B cell (primary cell): Measurements from ENCODE around the gene CDC42BPA. TPM values are rescaled to one million over a fixed set of nuclear protein-coding genes. Genes with fewer than 3 reads are reported as not detected.

ENCODE experiments used
- ATAC-seq: fragments of 200-7000 bp; cut with Tn5 transposase; one replicate; pipeline ENCODE4 v1.10.0; 2021; ENCODE audit warnings: low read depth, mild to moderate bottlenecking, moderate number of reproducible peaks, moderate library complexity
- CTCF ChIA-PET: fragments of 350-600 bp; sonication (Branson Sonifier 250); formaldehyde crosslinking; loops from one replicate; lab custom pipeline; 2021; ENCODE audit warnings: antibody characterized with exemption, inconsistent platforms; lab: Charles Lee
- POLR2A ChIA-PET: fragments of 350-600 bp; sonication (Branson Sonifier 250); formaldehyde crosslinking; loops from one replicate; lab custom pipeline; 2021; ENCODE audit warnings: antibody characterized with exemption; lab: Charles Lee
- DNase-seq: peaks from one replicate; pipeline ENCODE4 v3.0.0; 2013
- H2AFZ ChIP-seq: 2 replicates; pipeline ENCODE4 v1.6.1; 2012; ENCODE audit warnings: mild to moderate bottlenecking, low read depth, low read length; ENCODE audit not compliant: insufficient read depth, poor library complexity, severe bottlenecking
- H3K27ac ChIP-seq, 2 donors: 1 replicate in 1 of 2; 2 replicates in 1 of 2; pipeline ENCODE4 v1.5.1; 2012 to 2013; ENCODE audit warnings: low read length in 2 of 2, mild to moderate bottlenecking in 2 of 2, moderate library complexity in 1 of 2
- H3K27me3 ChIP-seq, 4 experiments: fragments of 200-600 bp in 1 of 4; sonication (generic) in 1 of 4; replicated peaks in 1 of 4; 1 replicate in 2 of 4; 2 replicates in 2 of 4; pipeline versions ENCODE4 v1.6.1 to v1.7.0; 2013 to 2016; ENCODE audit warnings: low read length in 3 of 4, mild to moderate bottlenecking in 2 of 4, mixed read lengths in 1 of 4, moderate library complexity in 1 of 4; ENCODE audit not compliant: insufficient read depth in 4 of 4, control insufficient read depth in 3 of 4; ENCODE audit errors: control extremely low read depth in 1 of 4
- H3K36me3 ChIP-seq, 2 experiments: replicated peaks in 1 of 2; 1 replicate in 1 of 2; 2 replicates in 1 of 2; pipeline versions ENCODE4 v1.6.1 to v1.7.1; 2013; ENCODE audit warnings: low read length in 1 of 2; ENCODE audit not compliant: insufficient read depth in 2 of 2, control insufficient read depth in 1 of 2; ENCODE audit errors: control extremely low read depth in 1 of 2, extremely low read depth in 1 of 2
- H3K4me1 ChIP-seq, 2 donors: fragments of 200-600 bp in 1 of 2; sonication (generic) in 1 of 2; 1 replicate in 1 of 2; 2 replicates in 1 of 2; pipeline versions ENCODE4 v1.5.1 to v1.6.1; 2013 to 2017; ENCODE audit warnings: low read length in 2 of 2; ENCODE audit not compliant: control insufficient read depth in 2 of 2, insufficient read depth in 2 of 2
- H3K4me2 ChIP-seq: replicated peaks from 2 replicates; pipeline ENCODE3; 2012; ENCODE audit warnings: mild to moderate bottlenecking, low read depth, low read length; ENCODE audit not compliant: poor library complexity, severe bottlenecking
- H3K4me3 ChIP-seq, 5 experiments: fragments of 200-600 bp in 1 of 5; sonication (generic) in 1 of 5; 1 replicate in 3 of 5; 2 replicates in 2 of 5; pipeline versions ENCODE4 v1.5.1 to v1.7.0; 2011 to 2016; ENCODE audit warnings: low read length in 4 of 5, mild to moderate bottlenecking in 4 of 5, low read depth in 2 of 5, control low read depth in 1 of 5, moderate library complexity in 1 of 5; ENCODE audit not compliant: insufficient read depth in 1 of 5; ENCODE audit errors: control extremely low read depth in 1 of 5, extremely low read depth in 1 of 5
- H3K79me2 ChIP-seq: fragments of 200-600 bp; sonication (generic); one replicate; pipeline ENCODE4 v1.6.0; 2016; ENCODE audit warnings: low read length; ENCODE audit not compliant: control insufficient read depth, insufficient read depth
- H3K9ac ChIP-seq: fragments of 200-600 bp; sonication (generic); 2 replicates; pipeline ENCODE4 v1.6.1; 2017; ENCODE audit warnings: mild to moderate bottlenecking, low read length, moderate library complexity
- H3K9me3 ChIP-seq, 3 donors: one replicate each; pipeline versions ENCODE4 v1.6.1 to v1.7.1; 2013; ENCODE audit warnings: low read length in 2 of 3; ENCODE audit not compliant: control insufficient read depth in 2 of 3, insufficient read depth in 1 of 3; ENCODE audit errors: control extremely low read depth in 1 of 3
- H4K20me1 ChIP-seq: 2 replicates; pipeline ENCODE4 v1.6.0; 2012; ENCODE audit warnings: mild to moderate bottlenecking, low read length; ENCODE audit not compliant: insufficient read depth, control insufficient read depth, poor library complexity, severe bottlenecking
- H3K27ac Mint-ChIP-seq: one replicate; pipeline ENCODE4 v1.8.0; 2021; ENCODE audit warnings: mixed read lengths
- H3K27me3 Mint-ChIP-seq: one replicate; pipeline ENCODE4 v1.8.0; 2021; ENCODE audit warnings: mixed read lengths
- H3K4me1 Mint-ChIP-seq: one replicate; pipeline ENCODE4 v1.8.0; 2021; ENCODE audit warnings: mixed read lengths
- H3K4me3 Mint-ChIP-seq: one replicate; pipeline ENCODE4 v1.8.0; 2021; ENCODE audit warnings: mixed read lengths
- H3K9me3 Mint-ChIP-seq: one replicate; pipeline ENCODE4 v1.8.0; 2022; ENCODE audit warnings: mixed read lengths; ENCODE audit not compliant: insufficient read depth
- CTCF ChIP-seq: fragments of 200-600 bp; IDR thresholded peaks from one replicate; pipeline ENCODE4 v1.8.0; 2022; ENCODE audit warnings: antibody characterized with exemption, mild to moderate bottlenecking
- EZH2 ChIP-seq: IDR thresholded peaks from 2 replicates; pipeline ENCODE4 v1.6.1; 2012; ENCODE audit warnings: borderline replicate concordance, low read depth, mild to moderate bottlenecking, moderate library complexity, low read length; ENCODE audit not compliant: insufficient read depth, poor library complexity, severe bottlenecking
- WGBS: methylation state at CpG from one replicate; pipeline ENCODE4 v1.1.5; 2013; ENCODE audit warnings: missing lambda C conversion rate; ENCODE audit not compliant: insufficient coverage; 5-methylcytosine and 5-hydroxymethylcytosine counted together
- intact Hi-C: fragments of 100-400 bp; cut with micrococcal nuclease; formaldehyde crosslinking; loops from one replicate; pipeline ENCODE4 v1.10.0; 2022
- polyA plus RNA-seq: library from polyadenylated mRNA; depleted of rRNA; stranded (reverse); fragments of >200 nt; gene quantifications from 2 replicates; pipeline ENCODE4 v1.2.3, GENCODE V29; 2012
- total RNA-seq, 2 donors: library from RNA; stranded (reverse); fragments of 120-200 nt in 1 of 2; gene quantifications; 1 replicate in 1 of 2; 2 replicates in 1 of 2; pipeline versions ENCODE4 v1.2.3 to v1.2.4, GENCODE V29; 2013 to 2022

The CDC42BPA gene
- total and polyA plus RNA-seq, 2 donors (not counting 1 experiment from before 2014, with no cell fraction given): 0.04 to 0.69 TPM

GRCh38 chr1:227242811-227243682, 75.2 kb downstream of the CDC42BPA start:
- no peak overlapping the region for H3K9ac ChIP-seq
- Mint-ChIP-seq H3K9me3 (peaks cover 3% of the 10 kb centered on the region), H3K4me3 (no peak overlapping the region), H3K4me1 (no peaks in the 10 kb centered on the region), H3K27me3 (peaks cover 7% of the 10 kb centered on the region), H3K27ac (no peak overlapping the region)
- TF ChIP-seq CTCF: no peak
- TF ChIP-seq EZH2: no peak
- H3K9me3 ChIP-seq: peaks cover 0 to 16% (median under 1%) of the 10 kb centered on the region in 3 donors
- DNase-seq: no peak
- H2AFZ ChIP-seq: no peak overlapping the region
- intact Hi-C loops: no loop called here
- H4K20me1 ChIP-seq: no peaks in the 10 kb centered on the region
- H3K79me2 ChIP-seq: no peaks in the 10 kb centered on the region
- H3K4me1 ChIP-seq: no peaks in the 10 kb centered on the region
- ATAC-seq: no peak
- POLR2A ChIA-PET: no interaction called here
- no peaks in the 10 kb centered on the region for H3K36me3 ChIP-seq
- no CpG with 5 or more reads among the region's 2 CpGs for WGBS
- CTCF ChIA-PET: no interaction called here
- no peaks in the 10 kb centered on the region for H3K27me3 ChIP-seq
- no peak overlapping the region for H3K4me3 ChIP-seq
- no peak overlapping the region for H3K4me2 ChIP-seq
- no peak overlapping the region for H3K27ac ChIP-seq

- Histone ChIP-seq H3K27me3 (no peaks in the 10 kb centered on the region), H4K20me1 (no peaks in the 10 kb centered on the region), H3K27ac (no peak overlapping the region), H3K4me1 (no peaks in the 10 kb centered on the region), H3K4me2 (no peak overlapping the region), H3K79me2 (no peaks in the 10 kb centered on the region), H3K36me3 (no peaks in the 10 kb centered on the region), H3K9me3 (peaks cover 0 to 2% (median 0%) of the 10 kb centered on the region in 3 donors), H3K4me3 (no peak overlapping the region), H2AFZ (no peak overlapping the region), H3K9ac (no peak overlapping the region)
- Mint-ChIP-seq H3K27me3 (peaks cover 11% of the 10 kb centered on the region), H3K27ac (no peak overlapping the region), H3K4me1 (no peaks in the 10 kb centered on the region), H3K9me3 (no peaks in the 10 kb centered on the region), H3K4me3 (no peak overlapping the region)
- CTCF ChIA-PET: no interaction called here
- DNase-seq (no peak), ATAC-seq (no peak)
- intact Hi-C loops: no loop called here
- POLR2A ChIA-PET: no interaction called here
- TF ChIP-seq EZH2: no peak
- TF ChIP-seq CTCF: no peak
Observed at GRCh38 chr1:227240983-227241382, 77.3 kb downstream of the CDC42BPA start.
